ENCODE data around the gene EEIG1. TPM values are rescaled to one million over a fixed set of nuclear protein-coding genes. Genes with fewer than 3 reads are reported as not detected.
A peak's percentile ranks its signal among the peaks of the same experiment; 100 is the strongest.

Gene EEIG1
- total and polyA plus RNA-seq, 4 experiments from 2014 or later: 95.4 to 550 (median 361) TPM

DNA sequence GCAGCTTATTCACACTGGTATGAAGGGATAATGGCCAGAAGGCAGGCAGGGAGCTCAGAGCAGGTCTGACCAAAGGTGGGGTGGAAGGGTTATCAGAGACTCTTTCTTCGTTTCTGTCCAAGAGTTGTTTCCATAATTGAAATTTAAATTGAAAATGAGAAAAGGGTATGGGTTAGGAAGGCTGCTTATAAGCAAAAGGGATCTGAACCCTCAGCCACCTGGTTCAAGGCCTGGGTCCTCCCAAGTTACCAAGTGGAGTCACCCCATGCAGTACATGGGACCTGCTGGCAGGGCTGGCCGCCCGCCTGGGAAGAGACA, 17.8 kb downstream of the EEIG1 start:
- POLR2A ChIA-PET (ENCODE audit: partially characterized antibody): interaction anchor here (0.7 to 36.2 kb wide), 5 partner anchors 1 to 63 kb away, joined by 3 to 1317 read pairs (median 482); partner anchors contain the start of gene EEIG1
- Histone ChIP-seq H3K4me1 (ENCODE audit: insufficient read depth, low read length) (peaks cover 100% of the 10 kb centered on the region), H3K9me3 (ENCODE audit: control insufficient read depth in 1 of 2, low read length in 2 of 2) (no peaks in the 10 kb centered on the region), H3K4me3 (ENCODE audit: low read length in 2 of 2) (peak overlapping the region in 1 of 2 donors; percentile 17), H3K27me3 (ENCODE audit: insufficient read depth, low read length) (no peaks in the 10 kb centered on the region), H3K36me3 (ENCODE audit: insufficient read depth, low read length) (peaks cover 6% of the 10 kb centered on the region), H3K27ac (ENCODE audit: low read depth, low read length) (peak overlapping the region; percentile 47)
- intact Hi-C loops (cut with micrococcal nuclease): no loop called here
- CTCF ChIA-PET (ENCODE audit: partially characterized antibody): interaction anchor here (0.7 to 13.9 kb wide), 4 partner anchors 9 to 73 kb away, joined by 3 to 300 read pairs (median 4); no protein-coding TSS in a partner anchor
- Mint-ChIP-seq H3K4me3 (peak overlapping the region in 7 of 8 donors; percentile 25 to 86 (median 72)), H3K36me3 (peaks cover 27 to 56% of the 10 kb centered on the region in 2 donors), H3K4me1 (peaks cover 67 to 100% (median 90%) of the 10 kb centered on the region in 4 donors), H3K27ac (peak overlapping the region; percentile 85 to 97 (median 88)), H3K9me3 (no peaks in the 10 kb centered on the region), H3K27me3 (no peaks in the 10 kb centered on the region)
- DNase-seq: no peak

DNA sequence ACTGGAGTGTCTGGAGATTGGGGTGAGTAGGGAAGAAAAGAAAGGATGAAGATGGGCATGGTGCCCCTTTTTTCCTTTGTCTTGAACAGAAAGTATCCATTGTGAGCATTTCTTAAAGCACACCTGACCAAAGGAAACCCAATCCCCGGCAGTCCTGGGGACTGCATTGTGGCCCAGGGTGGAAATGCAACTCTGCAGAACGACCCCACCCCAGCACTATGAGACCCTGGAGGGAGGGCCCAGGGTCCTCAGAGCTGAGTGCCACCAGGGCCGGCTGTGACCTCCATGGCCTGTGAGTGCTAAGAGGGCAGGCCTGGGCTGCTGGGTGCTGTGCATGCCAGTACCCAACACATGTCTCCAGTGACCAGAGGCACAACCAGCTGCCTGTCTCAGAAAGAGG, 18.5 kb downstream of the EEIG1 start:
- Mint-ChIP-seq H3K27me3 (no peaks in the 10 kb centered on the region), H3K36me3 (peaks cover 30 to 54% of the 10 kb centered on the region in 2 donors), H3K4me3 (peak overlapping the region in 7 of 8 donors; percentile 25 to 86 (median 73)), H3K9me3 (no peaks in the 10 kb centered on the region), H3K27ac (peak overlapping the region; percentile 37 to 97 (median 88)), H3K4me1 (peaks cover 66 to 100% (median 89%) of the 10 kb centered on the region in 4 donors)
- no peak overlapping the region for H3K4me3 ChIP-seq (ENCODE audit: low read length in 2 of 2)
- no peak for DNase-seq
- H3K27me3 ChIP-seq (ENCODE audit: insufficient read depth, low read length): no peaks in the 10 kb centered on the region
- peaks cover 6% of the 10 kb centered on the region for H3K36me3 ChIP-seq (ENCODE audit: insufficient read depth, low read length)
- intact Hi-C loops (cut with micrococcal nuclease): no loop called here
- no peaks in the 10 kb centered on the region for H3K9me3 ChIP-seq (ENCODE audit: control insufficient read depth in 1 of 2, low read length in 2 of 2)
- peaks cover 100% of the 10 kb centered on the region for H3K4me1 ChIP-seq (ENCODE audit: insufficient read depth, low read length)
- H3K27ac ChIP-seq (ENCODE audit: low read depth, low read length): peak overlapping the region; percentile 37
- ChIA-PET POLR2A (ENCODE audit: partially characterized antibody) (interaction anchor here (1.2 to 36.2 kb wide), 4 partner anchors 1 to 64 kb away, joined by 4 to 1317 read pairs (median 482); partner anchors contain the start of gene EEIG1), CTCF (ENCODE audit: partially characterized antibody) (interaction anchor here (0.8 to 13.9 kb wide), 4 partner anchors 9 to 107 kb away, joined by 3 to 300 read pairs (median 6); no protein-coding TSS in a partner anchor)

GRCh38 chr9:127961613-127962155, 19.1 kb downstream of the EEIG1 start:
- intact Hi-C loops (cut with micrococcal nuclease): no loop called here
- POLR2A ChIA-PET (ENCODE audit: partially characterized antibody): interaction anchor here (0.7 to 36.2 kb wide), 7 partner anchors 9 to 64 kb away, joined by 3 to 1317 read pairs (median 3); partner anchors contain the start of gene EEIG1

GRCh38 chr9:127961155-127961490, 19.7 kb downstream of the EEIG1 start:
- Histone ChIP-seq H3K27ac (ENCODE audit: low read depth, low read length) (peak overlapping the region; percentile 37), H3K4me3 (ENCODE audit: low read length in 2 of 2) (no peak overlapping the region), H3K27me3 (ENCODE audit: insufficient read depth, low read length) (no peaks in the 10 kb centered on the region), H3K9me3 (ENCODE audit: control insufficient read depth in 1 of 2, low read length in 2 of 2) (no peaks in the 10 kb centered on the region), H3K4me1 (ENCODE audit: insufficient read depth, low read length) (peaks cover 100% of the 10 kb centered on the region), H3K36me3 (ENCODE audit: insufficient read depth, low read length) (peaks cover 6% of the 10 kb centered on the region)
- Mint-ChIP-seq H3K4me3 (peak overlapping the region in 6 of 8 donors; percentile 34 to 86 (median 65)), H3K36me3 (peaks cover 30 to 54% of the 10 kb centered on the region in 2 donors), H3K27ac (peak overlapping the region; percentile 85 to 97 (median 91)), H3K27me3 (no peaks in the 10 kb centered on the region), H3K4me1 (peaks cover 61 to 99% (median 83%) of the 10 kb centered on the region in 4 donors), H3K9me3 (no peaks in the 10 kb centered on the region)
- intact Hi-C loops (cut with micrococcal nuclease): no loop called here
- CTCF ChIA-PET (ENCODE audit: partially characterized antibody): interaction anchor here (1.4 to 13.9 kb wide), 5 partner anchors 10 to 75 kb away, joined by 4 to 300 read pairs (median 8); partner anchors contain the start of gene EEIG1
- DNase-seq: no peak
- POLR2A ChIA-PET (ENCODE audit: partially characterized antibody): interaction anchor here (0.7 to 36.2 kb wide), 6 partner anchors 9 to 65 kb away, joined by 3 to 1317 read pairs (median 3); partner anchors contain the start of gene EEIG1

More at GRCh38 chr9:127961613-127962155, 19.1 kb downstream of the EEIG1 start:
- H3K4me1 Mint-ChIP-seq: peaks cover 64 to 100% (median 86%) of the 10 kb centered on the region in 4 donors
- no peaks in the 10 kb centered on the region for H3K9me3 Mint-ChIP-seq
- H3K4me3 Mint-ChIP-seq: peak overlapping the region in 7 of 8 donors; percentile 34 to 86 (median 73)
- peaks cover 30 to 54% of the 10 kb centered on the region in 2 donors for H3K36me3 Mint-ChIP-seq
- Histone ChIP-seq H3K27me3 (ENCODE audit: insufficient read depth, low read length) (no peaks in the 10 kb centered on the region), H3K4me3 (ENCODE audit: low read length in 2 of 2) (no peak overlapping the region), H3K9me3 (ENCODE audit: control insufficient read depth in 1 of 2, low read length in 2 of 2) (no peaks in the 10 kb centered on the region), H3K36me3 (ENCODE audit: insufficient read depth, low read length) (peaks cover 6% of the 10 kb centered on the region), H3K27ac (ENCODE audit: low read depth, low read length) (peak overlapping the region; percentile 37), H3K4me1 (ENCODE audit: insufficient read depth, low read length) (peaks cover 100% of the 10 kb centered on the region)
- DNase-seq: no peak
- no peaks in the 10 kb centered on the region for H3K27me3 Mint-ChIP-seq
- H3K27ac Mint-ChIP-seq: peak overlapping the region; percentile 85 to 97 (median 91)
- CTCF ChIA-PET (ENCODE audit: partially characterized antibody): interaction anchor here (0.8 to 13.9 kb wide), 5 partner anchors 9 to 108 kb away, joined by 3 to 300 read pairs (median 8); partner anchors contain the start of gene EEIG1

GRCh38 chr9:127960410-127961154, 20.2 kb downstream of the EEIG1 start:
- Mint-ChIP-seq H3K27ac (peak overlapping the region; percentile 79 to 97 (median 92)), H3K4me3 (peak overlapping the region in 7 of 8 donors; percentile 35 to 74 (median 62)), H3K36me3 (peaks cover 30 to 56% of the 10 kb centered on the region in 2 donors), H3K9me3 (no peaks in the 10 kb centered on the region), H3K4me1 (peaks cover 65 to 99% (median 83%) of the 10 kb centered on the region in 4 donors), H3K27me3 (no peaks in the 10 kb centered on the region)
- Histone ChIP-seq H3K27ac (ENCODE audit: low read depth, low read length) (peak overlapping the region; percentile 37), H3K4me3 (ENCODE audit: low read length in 2 of 2) (no peak overlapping the region), H3K27me3 (ENCODE audit: insufficient read depth, low read length) (no peaks in the 10 kb centered on the region), H3K36me3 (ENCODE audit: insufficient read depth, low read length) (peaks cover 6% of the 10 kb centered on the region), H3K4me1 (ENCODE audit: insufficient read depth, low read length) (peaks cover 100% of the 10 kb centered on the region), H3K9me3 (ENCODE audit: control insufficient read depth in 1 of 2, low read length in 2 of 2) (no peaks in the 10 kb centered on the region)
- CTCF ChIA-PET (ENCODE audit: partially characterized antibody): interaction anchor here (1.0 to 13.9 kb wide), 6 partner anchors 10 to 75 kb away, joined by 3 to 300 read pairs (median 6); partner anchors contain the start of gene EEIG1
- intact Hi-C loops (cut with micrococcal nuclease): no loop called here
- DNase-seq: no peak
- POLR2A ChIA-PET (ENCODE audit: partially characterized antibody): interaction anchor here (1.0 to 36.2 kb wide), 6 partner anchors 8 to 66 kb away, joined by 3 to 1317 read pairs (median 4); partner anchors contain the start of gene EEIG1

DNA sequence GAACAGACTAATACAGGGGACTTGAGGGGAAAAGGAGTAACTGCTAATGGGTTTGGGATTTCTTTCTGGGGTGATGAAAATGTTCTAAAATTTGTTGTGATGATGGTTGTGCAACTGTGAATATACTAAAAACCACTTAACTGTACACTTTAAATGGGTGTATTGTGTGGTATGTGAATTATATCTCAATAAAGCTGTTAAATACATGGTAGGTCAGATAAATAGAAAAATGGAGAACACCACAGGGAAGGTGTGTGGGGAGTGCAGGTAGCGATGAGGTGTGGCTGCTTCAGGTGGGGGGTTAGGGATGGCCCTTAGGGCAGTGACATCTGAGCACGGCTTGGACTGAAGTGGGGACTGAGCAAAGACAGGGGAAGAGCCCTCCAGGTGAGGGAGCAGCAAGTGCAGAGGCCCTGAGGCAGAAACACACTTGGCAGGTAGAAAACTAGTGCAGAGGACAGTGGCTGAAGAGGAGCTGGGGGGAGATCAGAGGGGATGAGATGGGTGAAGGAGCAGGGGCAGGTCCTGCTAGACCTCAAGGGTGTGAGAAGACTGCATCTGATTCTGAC, 20.9 kb downstream of the EEIG1 start:
- Mint-ChIP-seq H3K9me3 (no peaks in the 10 kb centered on the region), H3K4me3 (peak overlapping the region in 7 of 8 donors; percentile 53 to 74 (median 66)), H3K27me3 (no peaks in the 10 kb centered on the region), H3K4me1 (peaks cover 65 to 99% (median 83%) of the 10 kb centered on the region in 4 donors), H3K27ac (peak overlapping the region; percentile 79 to 97 (median 90)), H3K36me3 (peaks cover 30 to 54% of the 10 kb centered on the region in 2 donors)
- intact Hi-C loops (cut with micrococcal nuclease): loop anchor here (5.0 kb wide), 1 partner anchor 122 kb away; no protein-coding TSS in a partner anchor
- ChIA-PET CTCF (ENCODE audit: partially characterized antibody) (interaction anchor here (1.0 to 13.9 kb wide), 6 partner anchors 11 to 76 kb away, joined by 3 to 300 read pairs (median 6); partner anchors contain the start of gene EEIG1), POLR2A (ENCODE audit: partially characterized antibody) (interaction anchor here (0.9 to 36.2 kb wide), 5 partner anchors 14 to 66 kb away, joined by 3 to 1317 read pairs (median 6); partner anchors contain the start of genes DPM2 and EEIG1)
- Histone ChIP-seq H3K27me3 (ENCODE audit: insufficient read depth, low read length) (no peaks in the 10 kb centered on the region), H3K9me3 (ENCODE audit: control insufficient read depth in 1 of 2, low read length in 2 of 2) (no peaks in the 10 kb centered on the region), H3K27ac (ENCODE audit: low read depth, low read length) (peak overlapping the region; percentile 37), H3K36me3 (ENCODE audit: insufficient read depth, low read length) (peaks cover 6% of the 10 kb centered on the region), H3K4me1 (ENCODE audit: insufficient read depth, low read length) (peaks cover 100% of the 10 kb centered on the region), H3K4me3 (ENCODE audit: low read length in 2 of 2) (no peak overlapping the region)
- DNase-seq: no peak

Data from CD4-positive, alpha-beta memory T cell (primary cell).